SU-DHL-6 (cell line): ENCODE measurements around the gene LRRK1.

ENCODE experiments used
- H2AFZ ChIP-seq: fragments of 200-600 bp; sonication (generic); 2 replicates; pipeline ENCODE4 v1.6.1; 2014; ENCODE audit warnings: low read depth, mild to moderate bottlenecking, moderate library complexity, mixed read lengths, antibody characterized with exemption, low read length; ENCODE audit not compliant: severe bottlenecking
- H3F3A ChIP-seq: fragments of 200-600 bp; shearing (Covaris generic); 2 replicates; pipeline ENCODE4 v1.6.0; 2016; ENCODE audit warnings: antibody characterized with exemption, mild to moderate bottlenecking; ENCODE audit not compliant: insufficient read depth
- H3K27ac ChIP-seq: fragments of 200-600 bp; sonication (generic); 2 replicates; pipeline ENCODE4 v1.5.1; 2016; ENCODE audit warnings: low read depth, mild to moderate bottlenecking, low read length, moderate library complexity, mixed read lengths
- H3K27me3 ChIP-seq: fragments of 200-600 bp; sonication (generic), shearing (Covaris generic); 2 replicates; pipeline ENCODE4 v1.6.0; 2014; ENCODE audit warnings: mild to moderate bottlenecking, low read length
- H3K36me3 ChIP-seq: fragments of 200-600 bp; sonication (generic); 2 replicates; pipeline ENCODE4 v1.6.1; 2014; ENCODE audit warnings: mild to moderate bottlenecking, low read length, mixed read lengths
- H3K4me2 ChIP-seq: fragments of 300-600, 200-600 bp; shearing (Covaris generic), sonication (generic); 2 replicates; pipeline ENCODE4 v1.6.0; 2014; ENCODE audit warnings: low read length, low read depth, mild to moderate bottlenecking; ENCODE audit not compliant: poor library complexity, severe bottlenecking
- H3K4me3 ChIP-seq: fragments of 200-600 bp; sonication (generic); 2 replicates; pipeline ENCODE4 v1.5.1; 2014; ENCODE audit warnings: antibody characterized with exemption, low read length, mild to moderate bottlenecking, mixed read lengths; ENCODE audit not compliant: insufficient read depth, poor library complexity, severe bottlenecking
- H3K79me2 ChIP-seq: fragments of 200-600 bp; sonication (generic); 2 replicates; pipeline ENCODE4 v1.6.1; 2014; ENCODE audit warnings: mild to moderate bottlenecking, low read length, moderate library complexity; ENCODE audit not compliant: insufficient read depth
- H3K9ac ChIP-seq: fragments of 200-600 bp; sonication (generic); 2 replicates; pipeline ENCODE4 v1.7.0; 2014; ENCODE audit warnings: mild to moderate bottlenecking, low read length
- H3K9me2 ChIP-seq: fragments of 200-600 bp; sonication (generic); replicated peaks from 2 replicates; pipeline ENCODE4 v1.6.1; 2014; ENCODE audit warnings: low read length; ENCODE audit not compliant: insufficient read depth
- H3K9me3 ChIP-seq: fragments of 200-600 bp; sonication (generic); 2 replicates; pipeline ENCODE4 v1.6.1; 2014; ENCODE audit warnings: low read length, mixed read lengths; ENCODE audit not compliant: insufficient read depth
- H4K20me1 ChIP-seq: fragments of 200-600 bp; sonication (generic); 2 replicates; pipeline ENCODE4 v1.6.1; 2014; ENCODE audit warnings: low read depth, mild to moderate bottlenecking, antibody characterized with exemption, low read length, moderate library complexity, mixed read lengths
- CTCF ChIP-seq: fragments of 200-600 bp; sonication (generic); IDR thresholded peaks from one replicate; pipeline ENCODE4 v1.5.1; 2017; ENCODE audit warnings: antibody characterized with exemption, mild to moderate bottlenecking, low read length, moderate library complexity; ENCODE audit not compliant: insufficient read depth, poor library complexity, severe bottlenecking
- EZH2phosphoT487 ChIP-seq: fragments of 200-600 bp; sonication (generic), shearing (Covaris generic); conservative IDR thresholded peaks from 2 replicates; pipeline ENCODE4 v1.6.1; 2018; ENCODE audit warnings: mild to moderate bottlenecking, antibody characterized with exemption, low read length, moderate library complexity, mixed read lengths

LRRK1 gene

GRCh38 chr15:101031213-101031612 lies 112.1 kb downstream of the LRRK1 start:
- Histone ChIP-seq H3K9ac (no peak overlapping the region), H3K4me2 (no peak overlapping the region), H3K4me3 (no peak overlapping the region), H3K9me3 (no peaks in the 10 kb centered on the region), H3K79me2 (peaks cover 32% of the 10 kb centered on the region), H3F3A (peaks cover 33% of the 10 kb centered on the region), H3K27me3 (no peaks in the 10 kb centered on the region), H3K9me2 (no peaks in the 10 kb centered on the region), H3K27ac (no peak overlapping the region), H3K36me3 (peaks cover 52% of the 10 kb centered on the region), H4K20me1 (peaks cover 6% of the 10 kb centered on the region), H2AFZ (no peak overlapping the region)
- TF ChIP-seq CTCF (no peak), EZH2phosphoT487 (no peak)

- Histone ChIP-seq H3K9ac (no peak overlapping the region), H3K27ac (peak overlapping the region; percentile 69), H3K36me3 (peaks cover 70% of the 10 kb centered on the region), H3K9me3 (no peaks in the 10 kb centered on the region), H3K9me2 (no peaks in the 10 kb centered on the region), H3K79me2 (peaks cover 50% of the 10 kb centered on the region), H3K4me3 (no peak overlapping the region), H4K20me1 (peaks cover 7% of the 10 kb centered on the region), H2AFZ (no peak overlapping the region), H3K27me3 (no peaks in the 10 kb centered on the region), H3K4me2 (no peak overlapping the region), H3F3A (peaks cover 38% of the 10 kb centered on the region)
- TF ChIP-seq CTCF (no peak), EZH2phosphoT487 (no peak)
Observed at GRCh38 chr15:101033801-101034200, 114.6 kb downstream of the LRRK1 start.

- H3K9me2 ChIP-seq: no peaks in the 10 kb centered on the region
- no peak overlapping the region for H3K9ac ChIP-seq
- H3K36me3 ChIP-seq: peaks cover 86% of the 10 kb centered on the region
- peaks cover 61% of the 10 kb centered on the region for H3K79me2 ChIP-seq
- peak overlapping the region; percentile 32 for H3K4me2 ChIP-seq
- peak overlapping the region; percentile 69 for H3K27ac ChIP-seq
- H2AFZ ChIP-seq: no peak overlapping the region
- H3K9me3 ChIP-seq: no peaks in the 10 kb centered on the region
- H3K27me3 ChIP-seq: no peaks in the 10 kb centered on the region
- TF ChIP-seq EZH2phosphoT487 (no peak), CTCF (no peak)
- peaks cover 54% of the 10 kb centered on the region for H3F3A ChIP-seq
- H3K4me3 ChIP-seq: no peak overlapping the region
- H4K20me1 ChIP-seq: peaks cover 13% of the 10 kb centered on the region
Observed at GRCh38 chr15:101035611-101036010, 116.5 kb downstream of the LRRK1 start.
